Activated naive CD4-positive, alpha-beta T cell treated with anti-CD3 and anti-CD28 coated beads, Interleukin-2, amount 50 U/mL, for 24 hours (primary cell): Measurements from ENCODE around the gene NAIF1.
A peak's percentile ranks its signal among the peaks of the same experiment; 100 is the strongest.

Source experiments
- H3K27ac Mint-ChIP-seq: one replicate; pipeline ENCODE4 v1.8.0; 2021; ENCODE audit warnings: mild to moderate bottlenecking, mixed read lengths
- H3K27me3 Mint-ChIP-seq: one replicate; pipeline ENCODE4 v1.8.0; 2021; ENCODE audit warnings: mixed read lengths
- H3K36me3 Mint-ChIP-seq: one replicate; pipeline ENCODE4 v1.8.0; 2021; ENCODE audit warnings: mixed read lengths
- H3K4me1 Mint-ChIP-seq: one replicate; pipeline ENCODE4 v1.8.0; 2021; ENCODE audit warnings: mixed read lengths
- H3K4me3 Mint-ChIP-seq: one replicate; pipeline ENCODE4 v1.8.0; 2021; ENCODE audit warnings: mild to moderate bottlenecking, mixed read lengths
- H3K9me3 Mint-ChIP-seq: one replicate; pipeline ENCODE4 v1.8.0; 2021; ENCODE audit warnings: mixed read lengths

The NAIF1 gene

DNA sequence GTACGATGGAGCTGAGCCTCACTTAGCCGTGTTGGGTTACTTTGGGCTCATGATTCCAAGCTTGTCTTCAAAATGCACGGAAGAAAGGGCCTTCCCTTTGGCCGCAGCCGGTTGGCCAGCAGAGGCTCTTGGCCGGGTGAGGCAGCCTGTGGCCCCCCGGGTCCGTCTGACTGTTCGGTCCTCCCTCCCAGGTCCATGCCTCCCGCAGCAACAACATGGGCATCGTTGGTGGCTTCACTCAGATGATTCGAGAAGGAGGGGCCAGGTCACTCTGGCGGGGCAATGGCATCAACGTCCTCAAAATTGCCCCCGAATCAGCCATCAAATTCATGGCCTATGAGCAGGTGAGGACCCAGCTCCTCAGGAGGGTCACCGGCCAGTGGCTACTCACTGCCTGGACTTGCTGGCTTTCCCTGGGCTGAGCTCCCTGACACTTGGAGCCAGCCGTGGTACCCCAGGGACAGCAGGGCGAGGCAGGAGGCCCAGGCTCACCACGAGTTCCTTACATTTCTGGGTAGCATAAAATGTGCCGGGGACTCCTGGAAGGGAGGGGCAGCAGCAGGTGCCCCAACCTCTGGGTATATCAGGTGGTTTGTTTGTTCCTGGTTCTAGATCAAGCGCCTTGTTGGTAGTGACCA, 38.5 kb upstream of the NAIF1 start:
- Mint-ChIP-seq H3K27me3 (no peaks in the 10 kb centered on the region), H3K4me3 (no peak overlapping the region), H3K36me3 (peaks cover 18% of the 10 kb centered on the region), H3K9me3 (no peaks in the 10 kb centered on the region), H3K4me1 (peaks cover 38% of the 10 kb centered on the region), H3K27ac (no peak overlapping the region)

DNA sequence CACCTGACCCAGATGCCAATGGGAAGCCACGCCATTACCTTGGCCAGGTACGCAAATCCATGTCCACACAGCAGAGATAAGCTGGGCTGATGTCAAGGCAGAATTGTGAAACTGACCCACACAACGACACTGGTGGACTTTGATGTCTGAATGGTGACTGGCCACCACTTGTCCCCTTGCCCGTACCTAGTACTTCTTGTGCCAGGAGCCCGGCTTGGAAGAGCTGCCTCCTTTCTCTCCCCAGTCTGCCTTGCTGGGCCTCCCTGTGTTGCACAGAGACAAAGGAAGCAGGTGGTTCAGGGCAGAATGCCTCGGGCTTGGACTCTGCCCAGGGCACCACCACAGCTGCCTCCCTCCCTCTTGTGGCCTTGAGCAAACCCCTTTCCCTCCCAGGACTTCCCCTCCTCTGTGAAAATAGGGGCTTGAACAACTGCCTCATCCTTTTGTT, 37.1 kb upstream of the NAIF1 start:
- Mint-ChIP-seq H3K27me3 (no peaks in the 10 kb centered on the region), H3K4me1 (peaks cover 46% of the 10 kb centered on the region), H3K36me3 (peaks cover 13% of the 10 kb centered on the region), H3K9me3 (no peaks in the 10 kb centered on the region), H3K27ac (no peak overlapping the region), H3K4me3 (no peak overlapping the region)

DNA sequence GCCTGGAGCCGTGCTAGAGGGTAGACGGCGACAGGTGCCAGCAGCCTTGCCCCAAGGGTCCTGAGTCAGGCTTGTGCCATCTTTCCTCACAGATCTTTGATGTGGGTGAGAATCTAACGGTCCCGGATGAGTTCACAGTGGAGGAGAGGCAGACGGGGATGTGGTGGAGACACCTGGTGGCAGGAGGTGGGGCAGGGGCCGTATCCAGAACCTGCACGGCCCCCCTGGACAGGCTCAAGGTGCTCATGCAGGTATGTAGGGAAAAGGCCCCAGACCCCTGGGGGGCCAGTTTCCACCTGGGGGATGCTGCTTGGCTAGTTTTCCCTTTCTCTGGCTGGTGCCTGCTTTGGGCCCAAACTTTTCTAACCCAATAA, 36.5 kb upstream of the NAIF1 start:
- peak overlapping the region; percentile 75 for H3K27ac Mint-ChIP-seq

DNA sequence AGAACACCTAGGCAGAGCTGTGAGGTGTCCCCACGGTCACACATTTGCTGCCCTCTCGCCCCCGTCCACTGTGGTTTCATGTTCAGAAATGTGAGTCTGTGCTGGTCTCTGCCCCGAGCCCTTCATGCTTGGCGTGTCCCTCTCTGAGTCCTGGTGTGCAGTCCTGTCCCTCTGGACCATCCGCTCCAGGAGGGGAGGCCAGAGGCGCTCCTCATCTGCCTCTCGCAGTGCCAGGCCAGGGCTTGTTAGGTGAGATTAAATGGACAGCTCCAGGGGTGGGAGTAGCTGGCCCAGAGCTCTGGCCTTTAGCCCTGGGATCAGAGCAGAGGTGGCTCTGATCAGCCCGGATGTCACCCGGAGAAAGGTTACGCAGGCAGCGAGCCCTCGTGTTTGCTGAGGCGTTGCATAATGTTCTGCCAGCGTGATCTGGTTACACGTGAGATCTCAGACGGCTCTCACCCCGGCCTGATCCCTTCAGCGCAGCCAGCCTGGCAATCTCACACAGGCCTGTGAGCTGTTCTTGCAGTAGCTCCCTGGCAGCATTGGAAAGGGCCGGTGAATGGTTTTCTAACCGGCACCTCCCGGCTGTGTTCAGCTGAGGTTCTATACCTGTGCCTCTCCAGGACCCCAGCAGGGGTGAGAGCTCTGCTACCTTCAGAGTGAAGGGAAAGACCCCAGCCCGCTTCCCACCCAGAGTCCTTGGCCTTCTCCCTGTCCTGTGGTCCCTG, 35.9 kb upstream of the NAIF1 start:
- Mint-ChIP-seq H3K9me3 (no peaks in the 10 kb centered on the region), H3K27me3 (no peaks in the 10 kb centered on the region), H3K4me1 (peaks cover 57% of the 10 kb centered on the region), H3K36me3 (peaks cover 13% of the 10 kb centered on the region), H3K4me3 (no peak overlapping the region), H3K27ac (peak overlapping the region; percentile 75)

More for the DNA sequence above, 36.5 kb upstream of the NAIF1 start:
- Mint-ChIP-seq H3K9me3 (no peaks in the 10 kb centered on the region), H3K27me3 (no peaks in the 10 kb centered on the region), H3K36me3 (peaks cover 13% of the 10 kb centered on the region), H3K4me1 (peaks cover 51% of the 10 kb centered on the region), H3K4me3 (no peak overlapping the region)

DNA sequence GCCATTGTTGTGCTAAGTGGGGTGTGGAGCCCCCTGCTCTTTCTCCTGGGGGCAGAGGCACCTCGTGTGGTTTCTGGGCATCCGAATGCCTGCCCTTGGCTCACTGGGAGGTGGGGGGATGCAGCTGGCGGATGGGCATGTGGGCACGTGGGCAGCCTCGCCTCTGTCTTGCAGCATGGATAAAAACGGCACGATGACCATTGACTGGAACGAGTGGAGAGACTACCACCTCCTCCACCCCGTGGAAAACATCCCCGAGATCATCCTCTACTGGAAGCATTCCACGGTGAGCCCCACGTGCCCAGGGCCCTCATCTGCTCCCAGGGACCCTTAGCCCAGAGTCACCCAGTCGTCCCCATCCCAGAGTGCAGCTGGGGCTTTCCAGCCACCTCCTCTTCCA, 35.1 kb upstream of the NAIF1 start:
- Mint-ChIP-seq H3K27me3 (no peaks in the 10 kb centered on the region), H3K36me3 (peaks cover 9% of the 10 kb centered on the region), H3K4me1 (peaks cover 58% of the 10 kb centered on the region), H3K4me3 (no peak overlapping the region), H3K27ac (no peak overlapping the region), H3K9me3 (no peaks in the 10 kb centered on the region)

DNA sequence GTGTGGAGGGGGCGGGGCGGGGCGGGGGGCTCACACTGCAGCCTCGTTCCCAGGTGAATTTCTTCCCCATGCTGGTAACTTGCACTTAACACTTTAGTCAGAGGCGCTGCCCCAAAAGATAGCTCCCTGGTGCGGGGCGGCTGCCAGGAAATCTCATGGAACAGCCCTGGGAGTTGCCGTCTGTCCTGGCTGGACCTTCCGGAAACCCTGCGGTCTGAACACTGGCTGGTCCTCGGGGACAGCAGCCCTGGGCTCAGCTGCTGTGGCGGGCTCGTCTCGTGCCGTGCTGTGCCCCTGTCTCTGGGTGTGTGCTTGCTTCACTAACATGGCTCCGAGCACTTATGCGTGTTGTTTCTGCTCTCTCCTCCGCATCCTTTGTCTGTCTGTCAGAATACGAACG, 34.6 kb upstream of the NAIF1 start:
- H3K27me3 Mint-ChIP-seq: no peaks in the 10 kb centered on the region
- no peak overlapping the region for H3K27ac Mint-ChIP-seq
- no peaks in the 10 kb centered on the region for H3K9me3 Mint-ChIP-seq
- peaks cover 6% of the 10 kb centered on the region for H3K36me3 Mint-ChIP-seq
- H3K4me3 Mint-ChIP-seq: no peak overlapping the region
- peaks cover 63% of the 10 kb centered on the region for H3K4me1 Mint-ChIP-seq

DNA sequence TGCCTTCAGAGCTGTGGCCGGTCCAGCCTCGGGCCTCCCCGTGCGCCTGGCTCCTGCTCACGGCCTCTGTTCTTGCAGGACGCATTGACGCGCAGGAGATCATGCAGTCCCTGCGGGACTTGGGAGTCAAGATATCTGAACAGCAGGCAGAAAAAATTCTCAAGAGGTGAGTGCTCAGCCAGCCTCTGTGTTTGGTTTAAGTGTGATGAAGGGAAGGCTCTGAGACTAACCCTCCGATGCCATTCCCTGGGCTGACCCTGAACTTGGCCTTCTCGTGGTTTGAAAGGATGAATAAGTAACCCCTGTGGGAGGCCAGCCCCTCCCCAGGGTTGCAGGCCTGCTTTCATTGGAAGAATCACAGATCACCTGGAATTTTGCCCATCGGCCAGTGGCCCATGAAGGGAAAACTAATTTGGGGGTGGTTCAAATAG, 34.1 kb upstream of the NAIF1 start:
- Mint-ChIP-seq H3K4me1 (peaks cover 62% of the 10 kb centered on the region), H3K27ac (peak overlapping the region; percentile 41), H3K36me3 (peaks cover 6% of the 10 kb centered on the region)

DNA sequence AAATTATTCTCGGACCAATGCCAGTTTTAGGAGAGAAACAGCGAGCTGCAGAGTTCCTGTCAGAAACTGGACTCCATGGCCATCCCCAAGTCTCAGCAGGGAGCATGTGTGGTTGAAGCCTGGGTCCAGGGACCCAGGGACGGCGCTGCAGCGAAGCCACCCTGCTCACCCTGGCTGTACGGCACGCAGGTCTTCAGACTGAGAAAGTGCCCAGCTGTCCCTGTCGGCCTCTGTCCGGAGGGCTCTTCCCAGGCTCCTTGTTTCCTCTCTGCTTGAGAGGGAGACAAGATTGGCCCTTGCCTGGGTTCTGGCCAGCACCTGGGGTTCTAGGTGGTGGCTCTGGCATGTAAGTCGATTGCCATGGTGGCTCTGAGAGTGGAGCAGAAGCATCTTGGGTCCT, 33.5 kb upstream of the NAIF1 start:
- H3K4me3 Mint-ChIP-seq: no peak overlapping the region
- no peaks in the 10 kb centered on the region for H3K27me3 Mint-ChIP-seq
- no peaks in the 10 kb centered on the region for H3K9me3 Mint-ChIP-seq
- peaks cover 63% of the 10 kb centered on the region for H3K4me1 Mint-ChIP-seq
- peaks cover 6% of the 10 kb centered on the region for H3K36me3 Mint-ChIP-seq
- no peak overlapping the region for H3K27ac Mint-ChIP-seq

More for the DNA sequence above, 34.1 kb upstream of the NAIF1 start:
- Mint-ChIP-seq H3K4me3 (no peak overlapping the region), H3K27me3 (no peaks in the 10 kb centered on the region), H3K9me3 (no peaks in the 10 kb centered on the region)

DNA sequence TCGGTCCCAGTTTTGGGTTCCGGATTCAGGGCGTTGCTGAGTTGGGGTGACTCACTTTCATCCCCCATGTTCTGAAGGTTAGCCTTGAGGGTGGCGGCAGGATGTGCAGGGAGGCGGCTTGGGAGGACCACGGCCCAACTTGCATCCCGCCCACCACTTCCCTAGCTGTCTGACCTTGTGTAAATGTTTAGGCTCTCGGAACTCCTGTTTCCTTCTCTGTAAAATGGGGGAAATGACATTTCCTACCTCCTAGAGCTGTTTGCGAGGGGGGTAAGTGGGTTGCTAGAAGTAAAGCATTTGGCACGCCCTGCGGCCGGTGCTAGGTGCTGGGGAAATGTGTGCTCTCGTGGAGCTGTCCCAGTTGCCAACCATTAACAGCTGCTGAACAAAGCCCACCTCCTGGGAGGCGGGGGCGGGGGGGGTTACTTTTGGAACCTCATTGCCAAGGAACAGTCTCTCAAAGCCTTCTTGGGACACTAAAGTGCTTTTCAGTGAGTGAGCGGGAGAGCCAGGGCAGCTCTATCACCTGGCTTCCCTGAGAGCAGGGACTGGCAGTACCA, 32.9 kb upstream of the NAIF1 start:
- H3K4me1 Mint-ChIP-seq: peaks cover 66% of the 10 kb centered on the region
- H3K9me3 Mint-ChIP-seq: no peaks in the 10 kb centered on the region
- no peak overlapping the region for H3K4me3 Mint-ChIP-seq
- H3K27me3 Mint-ChIP-seq: no peaks in the 10 kb centered on the region
- H3K27ac Mint-ChIP-seq: no peak overlapping the region
- H3K36me3 Mint-ChIP-seq: peaks cover 6% of the 10 kb centered on the region

DNA sequence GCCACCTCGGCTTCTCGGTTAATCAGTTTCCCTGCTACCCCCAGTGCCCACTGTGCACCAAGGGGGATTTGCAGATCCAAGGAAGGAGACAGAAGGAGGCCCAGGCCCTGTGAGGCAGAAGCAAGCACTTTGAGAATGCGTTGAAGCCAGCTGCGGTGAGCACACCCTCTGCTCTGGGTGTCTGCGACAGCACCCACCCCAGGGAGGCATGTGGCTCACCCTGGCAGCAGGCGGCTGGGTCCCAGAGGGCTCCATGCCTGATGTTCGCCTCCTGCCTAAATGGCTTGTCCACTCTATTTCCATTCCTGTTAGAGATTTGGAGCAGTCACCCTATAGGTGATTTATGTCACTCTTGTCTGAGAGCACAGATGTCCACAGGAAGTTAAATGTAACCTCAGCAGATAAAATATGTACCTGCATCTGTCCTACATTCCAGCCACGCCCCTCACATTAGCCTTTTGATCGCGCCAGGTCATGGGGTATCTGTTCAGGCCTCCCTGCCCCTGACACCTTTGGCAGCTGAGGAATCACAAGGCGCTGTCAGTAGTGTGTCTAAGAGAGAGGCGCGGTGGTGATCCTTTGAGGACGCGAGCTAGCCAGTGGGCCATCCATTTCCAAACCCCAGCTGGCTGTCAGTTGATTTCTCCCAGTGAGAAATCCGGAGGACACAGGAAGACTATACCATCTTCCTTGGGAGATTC, 32.3 kb upstream of the NAIF1 start:
- no peak overlapping the region for H3K27ac Mint-ChIP-seq
- no peaks in the 10 kb centered on the region for H3K27me3 Mint-ChIP-seq
- peaks cover 6% of the 10 kb centered on the region for H3K36me3 Mint-ChIP-seq
- no peak overlapping the region for H3K4me3 Mint-ChIP-seq
- H3K4me1 Mint-ChIP-seq: peaks cover 72% of the 10 kb centered on the region
- H3K9me3 Mint-ChIP-seq: no peaks in the 10 kb centered on the region

DNA sequence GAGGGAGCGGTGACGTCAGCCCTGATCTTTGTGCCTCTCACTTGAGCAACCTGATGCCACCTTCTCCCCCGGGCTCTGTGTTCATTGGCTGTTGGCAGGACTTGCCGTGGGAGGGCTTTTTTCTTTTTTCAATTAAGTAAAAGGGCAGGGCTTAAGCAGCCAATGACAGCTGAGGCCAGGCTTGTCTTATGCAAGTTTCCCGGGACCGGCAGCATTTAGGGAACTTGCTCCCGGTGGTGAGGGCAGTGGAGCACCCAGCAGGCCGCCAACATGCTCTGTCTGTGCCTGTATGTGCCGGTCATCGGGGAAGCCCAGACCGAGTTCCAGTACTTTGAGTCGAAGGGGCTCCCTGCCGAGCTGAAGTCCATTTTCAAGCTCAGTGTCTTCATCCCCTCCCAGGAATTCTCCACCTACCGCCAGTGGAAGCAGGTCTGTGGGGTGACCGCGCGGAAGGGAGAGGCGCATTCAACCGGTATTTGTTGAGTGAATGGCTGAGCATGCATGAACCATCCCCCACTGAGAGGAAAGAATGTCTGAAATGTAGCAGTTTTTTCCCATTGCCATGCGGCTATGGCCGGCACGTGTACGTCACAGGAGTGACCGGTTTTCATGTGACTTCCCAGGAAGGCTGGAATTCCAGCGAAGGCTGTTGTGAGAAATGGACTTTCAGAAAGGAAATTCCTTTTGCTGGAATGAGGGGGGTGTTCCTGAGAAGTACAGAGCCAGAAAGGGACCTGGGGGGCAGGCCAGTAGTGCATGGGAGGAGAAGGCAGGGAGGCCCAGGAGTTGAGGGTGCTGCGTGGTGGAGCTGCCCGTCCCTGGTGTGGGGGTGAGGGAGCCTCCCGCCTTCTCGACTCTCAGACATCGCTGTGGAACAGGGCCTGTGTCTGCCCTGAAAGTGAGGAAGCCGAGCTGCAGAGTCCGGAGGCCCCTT, 31.4 kb upstream of the NAIF1 start:
- no peaks in the 10 kb centered on the region for H3K9me3 Mint-ChIP-seq
- H3K4me1 Mint-ChIP-seq: peaks cover 72% of the 10 kb centered on the region
- H3K27me3 Mint-ChIP-seq: no peaks in the 10 kb centered on the region
- H3K4me3 Mint-ChIP-seq: no peak overlapping the region
- H3K27ac Mint-ChIP-seq: peak overlapping the region; percentile 23
- peaks cover 5% of the 10 kb centered on the region for H3K36me3 Mint-ChIP-seq

DNA sequence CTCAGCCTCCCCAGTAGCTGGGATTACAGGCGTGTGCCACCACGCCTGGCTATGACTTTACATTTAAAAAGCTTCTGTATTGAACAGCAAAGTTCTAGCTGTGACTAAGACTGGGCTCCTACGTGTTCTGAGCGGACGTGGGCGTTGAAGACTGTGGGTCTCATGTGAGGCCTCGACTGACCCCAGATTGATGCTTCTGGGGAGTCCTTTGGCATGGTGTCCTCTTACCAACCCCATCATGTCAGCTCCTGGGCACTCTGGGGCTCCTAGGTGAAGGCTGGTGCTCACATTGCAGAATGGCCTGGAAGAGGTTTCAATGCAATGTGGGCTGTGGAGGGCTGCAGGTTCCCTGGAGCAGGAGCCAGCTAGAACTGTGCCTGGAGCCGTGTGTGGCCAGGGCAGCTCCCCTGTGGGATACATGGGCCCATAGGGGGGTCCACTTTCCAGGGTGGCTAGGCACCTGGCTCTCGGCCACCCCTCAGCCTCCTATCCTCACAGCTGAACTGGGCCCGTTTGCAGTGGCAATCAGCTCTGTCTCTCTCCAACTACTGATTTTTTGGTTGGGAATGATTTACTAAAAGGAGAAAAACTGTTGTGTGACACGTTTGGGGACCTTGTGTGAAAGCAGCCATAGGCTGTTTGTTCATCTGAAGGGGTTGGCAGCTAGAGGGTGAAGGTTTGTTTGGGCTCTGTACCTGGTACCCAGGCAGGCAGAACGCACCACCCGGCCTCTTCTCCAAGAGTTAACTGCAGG, 30.6 kb upstream of the NAIF1 start:
- Mint-ChIP-seq H3K4me1 (peaks cover 73% of the 10 kb centered on the region), H3K36me3 (peaks cover 2% of the 10 kb centered on the region), H3K4me3 (no peak overlapping the region), H3K27ac (peak overlapping the region; percentile 23), H3K9me3 (no peaks in the 10 kb centered on the region), H3K27me3 (no peaks in the 10 kb centered on the region)

DNA sequence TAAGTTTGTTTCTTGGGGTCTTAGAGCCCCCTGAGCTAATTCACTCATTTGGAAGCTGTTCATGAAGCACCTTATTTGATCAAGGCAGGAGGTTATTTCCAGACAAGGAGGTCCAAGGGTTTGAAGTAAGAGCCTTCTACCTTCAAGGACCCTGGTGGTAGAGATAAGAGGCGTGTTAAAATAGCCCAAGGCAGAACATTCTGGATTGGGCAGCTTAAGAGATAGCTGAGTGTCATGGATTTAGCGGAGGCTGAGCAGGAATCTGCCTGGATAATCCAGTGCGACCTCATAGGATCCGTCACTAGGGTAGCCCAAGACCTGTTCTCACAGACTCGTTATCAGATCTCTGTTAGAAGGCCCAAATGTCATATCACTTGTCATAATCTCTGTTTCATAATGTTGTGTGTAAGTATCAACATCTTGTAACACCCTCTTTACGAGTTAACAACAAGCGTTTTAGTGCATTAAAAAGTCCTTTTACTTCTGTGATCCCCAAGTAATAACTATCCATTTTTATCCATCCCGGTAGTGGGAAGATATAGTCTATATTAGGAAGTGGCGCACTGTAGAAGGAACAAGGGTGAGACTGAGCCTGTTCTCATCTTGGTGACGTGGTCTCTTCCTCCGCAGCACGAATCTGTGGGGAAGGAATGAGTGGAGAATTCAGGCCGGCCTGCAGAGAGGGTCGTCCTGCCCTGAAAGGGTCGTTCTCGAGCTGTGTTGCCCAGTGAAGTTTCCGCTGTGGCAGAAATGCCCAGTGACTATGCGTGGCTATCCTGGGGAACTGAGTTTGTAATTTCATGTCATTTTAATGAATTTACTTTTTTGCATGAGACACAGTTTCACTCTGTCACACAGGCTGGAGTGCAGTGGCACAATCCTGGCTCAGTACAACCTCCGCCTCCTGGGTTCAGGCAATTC, 29.8 kb upstream of the NAIF1 start:
- no peaks in the 10 kb centered on the region for H3K27me3 Mint-ChIP-seq
- H3K4me1 Mint-ChIP-seq: peaks cover 75% of the 10 kb centered on the region
- H3K9me3 Mint-ChIP-seq: no peaks in the 10 kb centered on the region
- no peaks in the 10 kb centered on the region for H3K36me3 Mint-ChIP-seq
- no peak overlapping the region for H3K4me3 Mint-ChIP-seq
- no peak overlapping the region for H3K27ac Mint-ChIP-seq
